Bone marrow (tissue), 2 donors: ENCODE data around the gene BRD3.

Experiments used
- DNase-seq, 2 donors: peaks; one replicate each; lab custom pipeline; 2025; lab: John Stamatoyannopoulos, UW

BRD3 gene

GRCh38 chr9:134054891-134055811 lies 12.7 kb downstream of the BRD3 start:
- no peak for DNase-seq

GRCh38 chr9:134053941-134054761 lies 13.7 kb downstream of the BRD3 start:
- no peak for DNase-seq

GRCh38 chr9:134053401-134053871 lies 14.4 kb downstream of the BRD3 start:
- no peak for DNase-seq

GRCh38 chr9:134052941-134053340 lies 14.9 kb downstream of the BRD3 start:
- DNase-seq = no peak

- DNase-seq = no peak
Measured at GRCh38 chr9:134052491-134052890, 15.3 kb downstream of the BRD3 start.

GRCh38 chr9:134051319-134051718 lies 16.5 kb downstream of the BRD3 start:
- DNase-seq = no peak

- no peak for DNase-seq
Measured at GRCh38 chr9:134050726-134051125, 17.1 kb downstream of the BRD3 start.

GRCh38 chr9:134049772-134050588 lies 17.8 kb downstream of the BRD3 start:
- DNase-seq = no peak

GRCh38 chr9:134049236-134049635 lies 18.6 kb downstream of the BRD3 start:
- DNase-seq = no peak

GRCh38 chr9:134048582-134048968 lies 19.3 kb downstream of the BRD3 start:
- no peak for DNase-seq

- DNase-seq = no peak
Measured at GRCh38 chr9:134047868-134048581, 19.8 kb downstream of the BRD3 start.

GRCh38 chr9:134046894-134047681 lies 20.7 kb downstream of the BRD3 start:
- DNase-seq = no peak

GRCh38 chr9:134045841-134046544 lies 21.8 kb downstream of the BRD3 start:
- DNase-seq = no peak

- no peak for DNase-seq
Measured at GRCh38 chr9:134044944-134045343, 22.9 kb downstream of the BRD3 start.

- no peak for DNase-seq
Measured at GRCh38 chr9:134043531-134043988, 24.3 kb downstream of the BRD3 start.

- no peak for DNase-seq
Measured at GRCh38 chr9:134041649-134041962, 26.2 kb downstream of the BRD3 start.

GRCh38 chr9:134040781-134041648 lies 26.8 kb downstream of the BRD3 start:
- DNase-seq = no peak

GRCh38 chr9:134040176-134040565 lies 27.7 kb downstream of the BRD3 start:
- no peak for DNase-seq
